H1 (cell line): Measurements from ENCODE around the gene PRMT2. TPM values are rescaled to one million over a fixed set of nuclear protein-coding genes. Genes with fewer than 3 reads are reported as not detected.

ENCODE experiments used
- CTCF ChIA-PET: fragments of 300-600 bp; sonication (Branson Sonifier 250); formaldehyde crosslinking; loops from one replicate; lab custom pipeline; 2021; ENCODE audit not compliant: partially characterized antibody; lab: Charles Lee
- POLR2A ChIA-PET: fragments of 300-600 bp; sonication (Branson Sonifier 250); formaldehyde crosslinking; loops from one replicate; lab custom pipeline; 2021; ENCODE audit warnings: inconsistent platforms; ENCODE audit not compliant: partially characterized antibody; lab: Charles Lee
- DNase-seq, 2 experiments: peaks; one replicate each; pipeline versions ENCODE4 v3.0.0 to v3.0.0-alpha.2; 2010 to 2022; ENCODE audit warnings: low spot score in 2 of 2, low read depth in 1 of 2, mixed read lengths in 1 of 2
- FAIRE-seq: peaks from 2 replicates; lab custom pipeline; 2011; peaks lifted over from hg19 to GRCh38; lab: Jason Lieb, UNC
- H2AFZ ChIP-seq: 2 replicates; pipeline ENCODE4 v1.8.1; 2012; ENCODE audit warnings: low read length, inconsistent platforms
- H2AK5ac ChIP-seq: 2 replicates; pipeline ENCODE4 v1.6.1; 2013; ENCODE audit warnings: low read depth, low read length
- H2BK120ac ChIP-seq: replicated peaks from 2 replicates; pipeline ENCODE3; 2013; ENCODE audit warnings: low read depth, low read length, inconsistent platforms
- H2BK12ac ChIP-seq: 2 replicates; pipeline ENCODE4 v1.6.1; 2013; ENCODE audit warnings: low read depth, low read length
- H2BK15ac ChIP-seq: 2 replicates; pipeline ENCODE4 v1.6.1; 2013; ENCODE audit warnings: low read length
- H2BK20ac ChIP-seq: 2 replicates; pipeline ENCODE4 v1.6.1; 2013; ENCODE audit warnings: low read length
- H2BK5ac ChIP-seq: 2 replicates; pipeline ENCODE4 v1.6.1; 2013; ENCODE audit warnings: low read depth, low read length
- H3K14ac ChIP-seq: 2 replicates; pipeline ENCODE4 v1.6.1; 2013; ENCODE audit warnings: inconsistent platforms; ENCODE audit not compliant: insufficient read length
- H3K18ac ChIP-seq: 2 replicates; pipeline ENCODE4 v1.6.1; 2013; ENCODE audit warnings: low read length; ENCODE audit errors: extremely low read depth
- H3K23ac ChIP-seq: 2 replicates; pipeline ENCODE4 v1.6.1; 2013; ENCODE audit warnings: inconsistent platforms; ENCODE audit not compliant: insufficient read length
- H3K23me2 ChIP-seq: 2 replicates; pipeline ENCODE4 v1.6.1; 2013; ENCODE audit warnings: low read depth, low read length
- H3K27ac ChIP-seq: 2 replicates; pipeline ENCODE4 v1.6.1; 2011; ENCODE audit warnings: low read depth, low read length, inconsistent platforms
- H3K27me3 ChIP-seq, 4 experiments: replicated peaks in 1 of 4; 1 replicate in 1 of 4; 2 replicates in 3 of 4; pipeline versions ENCODE4 v1.6.1 to v1.8.1; 2011 to 2013; ENCODE audit warnings: low read length in 3 of 4, mild to moderate bottlenecking in 3 of 4, inconsistent platforms in 2 of 4, mixed read lengths in 2 of 4, moderate library complexity in 1 of 4; ENCODE audit not compliant: control insufficient read depth in 3 of 4, insufficient read depth in 3 of 4; ENCODE audit errors: extremely low read depth in 1 of 4
- H3K36me3 ChIP-seq, 4 experiments: 2 replicates each; pipeline versions ENCODE4 v1.6.1 to v1.8.1; 2011 to 2013; ENCODE audit warnings: mild to moderate bottlenecking in 4 of 4, low read length in 3 of 4, moderate library complexity in 2 of 4, control low read depth in 1 of 4, inconsistent platforms in 1 of 4; ENCODE audit not compliant: insufficient read depth in 4 of 4, control insufficient read depth in 2 of 4
- H3K4ac ChIP-seq: replicated peaks from 2 replicates; pipeline ENCODE3; 2013; ENCODE audit warnings: low read length, low read depth, mixed read lengths, inconsistent platforms; ENCODE audit not compliant: insufficient read length
- H3K4me1 ChIP-seq, 4 experiments: replicated peaks in 1 of 4; 1 replicate in 1 of 4; 2 replicates in 3 of 4; pipeline versions ENCODE4 v1.6.1 to v1.8.1; 2011 to 2013; ENCODE audit warnings: low read length in 3 of 4, inconsistent platforms in 2 of 4, mixed read lengths in 1 of 4; ENCODE audit not compliant: insufficient read depth in 4 of 4, control insufficient read depth in 3 of 4
- H3K4me2 ChIP-seq, 2 experiments: 2 replicates each; pipeline versions ENCODE4 v1.6.1 to v1.8.1; 2011 to 2013; ENCODE audit warnings: low read depth in 2 of 2, low read length in 2 of 2, control low read depth in 1 of 2, inconsistent platforms in 1 of 2, mild to moderate bottlenecking in 1 of 2; ENCODE audit not compliant: insufficient read depth in 1 of 2
- H3K4me3 ChIP-seq, 4 experiments: fragments of 200-600, 300-600 bp in 1 of 4; sonication (generic), shearing (Covaris generic), sonication (Bioruptor Twin) in 1 of 4; 2 replicates each; pipeline versions ENCODE4 v1.5.1 to v1.8.1; 2011 to 2016; ENCODE audit warnings: low read length in 4 of 4, low read depth in 3 of 4, control low read depth in 2 of 4, inconsistent platforms in 2 of 4, mild to moderate bottlenecking in 2 of 4, mixed read lengths in 1 of 4, moderate library complexity in 1 of 4; ENCODE audit not compliant: insufficient read depth in 2 of 4; ENCODE audit errors: extremely low read depth in 1 of 4
- H3K56ac ChIP-seq: replicated peaks from 2 replicates; pipeline ENCODE3; 2013; ENCODE audit warnings: low read depth, mild to moderate bottlenecking, mixed read lengths, low read length, inconsistent platforms; ENCODE audit not compliant: insufficient read length
- H3K79me1 ChIP-seq: 2 replicates; pipeline ENCODE4 v1.6.1; 2013; ENCODE audit warnings: low read depth, low read length, control low read depth
- H3K79me2 ChIP-seq, 2 experiments: 2 replicates each; pipeline versions ENCODE4 v1.6.1 to v1.8.1; 2012 to 2013; ENCODE audit warnings: low read length in 2 of 2, mild to moderate bottlenecking in 2 of 2, inconsistent platforms in 1 of 2; ENCODE audit not compliant: insufficient read depth in 2 of 2, control insufficient read depth in 1 of 2
- H3K9ac ChIP-seq, 4 experiments: replicated peaks in 1 of 4; 1 replicate in 1 of 4; 2 replicates in 3 of 4; pipeline versions ENCODE4 v1.6.1 to v1.8.1; 2011 to 2013; ENCODE audit warnings: low read depth in 3 of 4, low read length in 3 of 4, control low read depth in 2 of 4, mild to moderate bottlenecking in 2 of 4, moderate library complexity in 2 of 4, inconsistent platforms in 1 of 4; ENCODE audit errors: extremely low read depth in 1 of 4
- H3K9me3 ChIP-seq, 2 experiments: 2 replicates each; pipeline versions ENCODE4 v1.6.1 to v1.8.1; 2012 to 2013; ENCODE audit warnings: mild to moderate bottlenecking in 2 of 2, moderate library complexity in 2 of 2, control low read depth in 1 of 2, inconsistent platforms in 1 of 2, low read depth in 1 of 2, low read length in 1 of 2, mixed read lengths in 1 of 2; ENCODE audit not compliant: insufficient read depth in 2 of 2
- H4K20me1 ChIP-seq, 2 experiments: replicated peaks in 1 of 2; 2 replicates each; pipeline versions ENCODE3 to v1.8.1; 2011 to 2013; ENCODE audit warnings: inconsistent platforms in 2 of 2, low read length in 2 of 2, mild to moderate bottlenecking in 1 of 2; ENCODE audit not compliant: insufficient read depth in 2 of 2, control insufficient read depth in 1 of 2
- H4K5ac ChIP-seq: 2 replicates; pipeline ENCODE4 v1.6.1; 2013; ENCODE audit warnings: low read length, low read depth, mixed read lengths, inconsistent platforms; ENCODE audit not compliant: insufficient read length
- H4K8ac ChIP-seq: 2 replicates; pipeline ENCODE4 v1.8.0; 2013; ENCODE audit warnings: mild to moderate bottlenecking, moderate library complexity, low read length, inconsistent platforms; ENCODE audit not compliant: insufficient read depth; ENCODE audit errors: extremely low read depth
- H4K91ac ChIP-seq: replicated peaks from 2 replicates; pipeline ENCODE3; 2013; ENCODE audit warnings: low read length, mixed read lengths, inconsistent platforms; ENCODE audit not compliant: insufficient read length
- CBX5 ChIP-seq: fragments of 300-800, 300-1000 bp; sonication (generic); IDR thresholded peaks from 2 replicates; pipeline ENCODE4 v1.7.1; 2016; ENCODE audit warnings: antibody characterized with exemption, low read length, low read depth
- CBX8 ChIP-seq: fragments of 300-800, 300-1000 bp; sonication (generic); IDR thresholded peaks from 2 replicates; pipeline ENCODE4 v1.7.1; 2016; ENCODE audit warnings: low read depth, low read length, borderline replicate concordance
- CHD2 ChIP-seq: IDR thresholded peaks from 2 replicates; pipeline ENCODE4 v1.6.1; 2012; ENCODE audit warnings: low read length, improper control_type of control experiment
- EP300 ChIP-seq, 2 experiments: IDR thresholded peaks; 1 replicate in 1 of 2; 2 replicates in 1 of 2; pipeline ENCODE4 v1.6.1; 2011 to 2012; ENCODE audit warnings: low read depth in 2 of 2, low read length in 2 of 2, mild to moderate bottlenecking in 2 of 2, borderline replicate concordance in 1 of 2, inconsistent platforms in 1 of 2, moderate library complexity in 1 of 2
- FOSL1 ChIP-seq: IDR thresholded peaks from 2 replicates; pipeline ENCODE4 v1.6.1; 2011; ENCODE audit warnings: mild to moderate bottlenecking, low read depth, low read length, moderate library complexity; ENCODE audit not compliant: insufficient read depth
- KDM1A ChIP-seq: fragments of 200-600, 300-600 bp; sonication (generic); IDR thresholded peaks from 2 replicates; pipeline ENCODE4 v1.7.1; 2016; ENCODE audit warnings: mild to moderate bottlenecking, low read length, borderline replicate concordance
- NANOG ChIP-seq: IDR thresholded peaks from 2 replicates; pipeline ENCODE4 v1.6.1; 2011; ENCODE audit warnings: low read length, low read depth, mild to moderate bottlenecking, inconsistent platforms; ENCODE audit not compliant: insufficient read depth, poor library complexity, severe bottlenecking
- POLR2AphosphoS5 ChIP-seq: IDR thresholded peaks from 2 replicates; pipeline ENCODE4 v1.6.1; 2011; ENCODE audit warnings: low read depth, low read length
- SRF ChIP-seq: IDR thresholded peaks from 2 replicates; pipeline ENCODE4 v1.6.1; 2011; ENCODE audit warnings: mild to moderate bottlenecking, low read depth, low read length, moderate library complexity
- SUZ12 ChIP-seq: fragments of 200-600 bp; sonication (generic); IDR thresholded peaks from 2 replicates; pipeline ENCODE4 v1.6.1; 2012; ENCODE audit warnings: mild to moderate bottlenecking, inconsistent platforms, low read length, moderate library complexity, mixed read lengths
- TEAD4 ChIP-seq: IDR thresholded peaks from 2 replicates; pipeline ENCODE4 v1.6.1; 2012; ENCODE audit warnings: low read depth, low read length, inconsistent platforms, mixed read lengths
- YY1 ChIP-seq: IDR thresholded peaks from 2 replicates; pipeline ENCODE4 v1.6.1; 2011; ENCODE audit warnings: low read depth, mild to moderate bottlenecking, low read length
- WGBS, 2 experiments: shearing (Covaris generic) in 1 of 2; methylation state at CpG; one replicate each; pipeline versions ENCODE4 v1.1.6 to v1.1.7; 2013 to 2015; ENCODE audit warnings: low lambda C conversion rate in 2 of 2, mixed read lengths in 2 of 2, inconsistent platforms in 1 of 2, low coverage in 1 of 2, missing lambda C conversion rate in 1 of 2; ENCODE audit not compliant: insufficient replicate concordance in 2 of 2, insufficient coverage in 1 of 2, insufficient read length in 1 of 2; ENCODE audit errors: extremely low coverage in 1 of 2, missing lambda C conversion rate in 1 of 2; 5-methylcytosine and 5-hydroxymethylcytosine counted together
- polyA plus RNA-seq, 7 experiments: library from polyadenylated mRNA; depleted of rRNA in 3 of 7; stranded (reverse) in 5 of 7; unstranded in 2 of 7; fragments of >200 nt in 5 of 7; fragments of 200-250 nt in 2 of 7; gene quantifications; 1 replicate in 5 of 7; 2 replicates in 1 of 7; 4 replicates in 1 of 7; pipeline versions ENCODE4 v1.2.1 to v1.2.3, GENCODE V29; 2011 to 2013; ENCODE audit warnings: missing spikeins in 2 of 7, mixed read lengths in 2 of 7
- total RNA-seq: library from RNA; stranded (reverse); fragmentation: NEBNext Ultra II Directional; extraction: Animal tissue kit (Norgen Biotek cat#: 25700); gene quantifications from 2 replicates; pipeline ENCODE4 v1.2.1, GENCODE V29; 2021
- TF ChIP-seq, protein P1 (sequence below): IDR thresholded peaks from 2 replicates; pipeline ENCODE4 v1.6.1; 2011; ENCODE audit warnings: low read length, improper control_type of control experiment

Gene PRMT2
- total and polyA plus RNA-seq, 2 of the 8 experiments (the other 6 are each of a cell fraction or from before 2014, with no cell fraction given): 45.8 to 59.2 TPM

DNA sequence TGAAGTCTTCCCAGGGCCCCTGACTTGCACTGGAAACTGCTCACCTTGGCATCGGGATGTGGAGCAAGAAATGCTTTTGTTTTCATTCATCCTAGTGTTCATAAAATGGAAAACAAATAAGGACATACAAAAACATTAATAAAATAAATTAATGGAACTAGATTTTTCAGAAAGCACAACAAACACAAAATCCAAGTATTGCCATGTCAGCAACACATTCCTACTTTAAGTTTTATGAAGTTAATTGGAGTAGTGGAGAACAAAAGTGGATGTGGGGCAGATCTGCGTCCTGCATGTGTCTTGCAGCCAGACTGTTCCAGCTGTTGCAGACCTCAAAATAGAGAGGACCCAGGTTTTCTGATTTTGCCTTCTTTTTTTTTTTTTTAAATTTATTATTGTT is 32.9 kb downstream of the PRMT2 start:
- H3K4me2 ChIP-seq: peak overlapping the region; percentile 81 to 82
- 74% methylated on average over 2 of the region's 2 CpGs; no CpG with 5 or more reads in 1 of the 2 experiments for whole genome bisulfite sequencing, 2 experiments
- TF ChIP-seq CBX5 (no peak), CHD2 (no peak), FOSL1 (no peak), SUZ12 (no peak), POLR2AphosphoS5 (no peak), CBX8 (no peak), YY1 (no peak), NANOG (no peak), EP300 (IDR thresholded peaks at IDR 0.05; ENCODE audit: borderline replicate concordance in 1 of 2, low read depth in 2 of 2, low read length in 2 of 2) (no peak), SRF (no peak), KDM1A (no peak), TEAD4 (no peak)
- TF ChIP-seq, protein P1, sequence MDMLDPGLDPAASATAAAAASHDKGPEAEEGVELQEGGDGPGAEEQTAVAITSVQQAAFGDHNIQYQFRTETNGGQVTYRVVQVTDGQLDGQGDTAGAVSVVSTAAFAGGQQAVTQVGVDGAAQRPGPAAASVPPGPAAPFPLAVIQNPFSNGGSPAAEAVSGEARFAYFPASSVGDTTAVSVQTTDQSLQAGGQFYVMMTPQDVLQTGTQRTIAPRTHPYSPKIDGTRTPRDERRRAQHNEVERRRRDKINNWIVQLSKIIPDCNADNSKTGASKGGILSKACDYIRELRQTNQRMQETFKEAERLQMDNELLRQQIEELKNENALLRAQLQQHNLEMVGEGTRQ: no peak

More for the DNA sequence above, 32.9 kb downstream of the PRMT2 start:
- Histone ChIP-seq H2AFZ (peak overlapping the region; percentile 15; the same call in 1 of the 2 replicates), H3K56ac (no peak overlapping the region), H4K91ac (no peak overlapping the region), H4K5ac (no peak overlapping the region), H2BK20ac (no peak overlapping the region), H2BK15ac (no peak overlapping the region), H3K36me3 (no peaks in the 10 kb centered on the region; a peak in 1 of 8 replicates), H4K20me1 (peaks cover 0 to 3% of the 10 kb centered on the region in 2 experiments), H4K8ac (no peak overlapping the region), H2BK120ac (no peak overlapping the region), H3K79me1 (no peaks in the 10 kb centered on the region), H3K27ac (no peak overlapping the region), H3K4me1 (0 out of 7 replicates have a peak, but pooled peaks cover 0 to 3% (median 0%) of the 10 kb centered on the region in 4 experiments), H3K4me3 (peak overlapping the region; percentile 65 to 80 (median 68); a peak in 7 of 8 replicates), H3K23ac (no peak overlapping the region), H3K23me2 (peaks cover 9% of the 10 kb centered on the region), H3K27me3 (peaks cover 0 to 20% (median 14%) of the 10 kb centered on the region in 4 experiments; a peak in 6 of 7 replicates), H3K4ac (no peak overlapping the region), H3K9me3 (no peaks in the 10 kb centered on the region), H3K9ac (no peak overlapping the region), H3K18ac (no peak overlapping the region), H2BK12ac (no peak overlapping the region), H2AK5ac (no peak overlapping the region), H3K79me2 (no peaks in the 10 kb centered on the region), H2BK5ac (no peak overlapping the region), H3K14ac (no peak overlapping the region)
- CTCF ChIA-PET: no interaction called here
- DNase-seq: no peak
- no peak for FAIRE-seq
- POLR2A ChIA-PET: interaction anchor here (1.1 to 1.9 kb wide), 4 partner anchors 10 to 33 kb away, joined by 4 to 6 read pairs (median 4); partner anchors contain the start of gene PRMT2
